ENCODE data around the gene PDE7B. TPM values are rescaled to one million over a fixed set of nuclear protein-coding genes. Genes with fewer than 3 reads are reported as not detected.
A peak's percentile ranks its signal among the peaks of the same experiment; 100 is the strongest.

The PDE7B gene
- total RNA-seq, 8 experiments from 2014 or later = 0.08 to 60.7 (median 1.1) TPM

- 0 to 97% (median 67%) methylated on average over 1 to 7 of the region's 7 CpGs for WGBS, 10 experiments
- H3K4me1 ChIP-seq (replicated peaks in 1 of 2) = no peaks in the 10 kb centered on the region
- in situ Hi-C loops (cut with MboI; ENCODE audit: low pct_unique_long_range_greater_than_20kb in 2 of 9, low sequenced_read_pairs in 9 of 9, unreplicated experiment in 9 of 9) = no loop called here
- H3K27ac ChIP-seq = no peak overlapping the region
- ATAC-seq (replicated peaks in 6 of 8) = peak in 3 of 8 experiments; percentile 65 to 78 (median 70)
- no peak overlapping the region for H3K4me3 ChIP-seq
These were observed 28.8 kb downstream of the PDE7B start for GRCh38 chr6:135880066-135880972.

GRCh38 chr6:135883045-135883444, 31.5 kb downstream of the PDE7B start:
- ATAC-seq (replicated peaks in 6 of 8) = no peak
- H3K27ac ChIP-seq = no peak overlapping the region
- in situ Hi-C loops (cut with MboI; ENCODE audit: low pct_unique_long_range_greater_than_20kb in 2 of 9, low sequenced_read_pairs in 9 of 9, unreplicated experiment in 9 of 9) = no loop called here
- 80 to 100% (median 100%) methylated on average over 1 to 2 of the region's 2 CpGs; no CpG with 5 or more reads in 3 of the 10 experiments for WGBS, 10 experiments
- no peaks in the 10 kb centered on the region for H3K4me1 ChIP-seq (replicated peaks in 1 of 2)
- H3K4me3 ChIP-seq = no peak overlapping the region

- no peaks in the 10 kb centered on the region for H3K4me1 ChIP-seq (replicated peaks in 1 of 2)
- no peak overlapping the region for H3K4me3 ChIP-seq
- WGBS, 10 experiments = 40 to 100% (median 75%) methylated on average over 1 to 2 of the region's 2 CpGs
- ATAC-seq (replicated peaks in 6 of 8) = peak in 1 of 8 experiments; percentile 2
- in situ Hi-C loops (cut with MboI; ENCODE audit: low pct_unique_long_range_greater_than_20kb in 2 of 9, low sequenced_read_pairs in 9 of 9, unreplicated experiment in 9 of 9) = no loop called here
- H3K27ac ChIP-seq = no peak overlapping the region
These were observed 32.0 kb downstream of the PDE7B start for GRCh38 chr6:135883536-135883935.

GRCh38 chr6:135884136-135884535, 32.6 kb downstream of the PDE7B start:
- no peak for ATAC-seq (replicated peaks in 6 of 8)
- Histone ChIP-seq H3K4me3 (no peak overlapping the region), H3K4me1 (replicated peaks in 1 of 2) (no peaks in the 10 kb centered on the region), H3K27ac (no peak overlapping the region)
- 73 to 100% (median 91%) methylated on average over 1 to 4 of the region's 4 CpGs; no CpG with 5 or more reads in 3 of the 10 experiments for WGBS, 10 experiments
- in situ Hi-C loops (cut with MboI; ENCODE audit: low pct_unique_long_range_greater_than_20kb in 2 of 9, low sequenced_read_pairs in 9 of 9, unreplicated experiment in 9 of 9) = no loop called here

- WGBS, 10 experiments = 57 to 100% (median 92%) methylated on average over 1 of the region's 1 CpG; no CpG with 5 or more reads in 3 of the 10 experiments
- Histone ChIP-seq H3K4me3 (no peak overlapping the region), H3K27ac (no peak overlapping the region), H3K4me1 (replicated peaks in 1 of 2) (no peaks in the 10 kb centered on the region)
- in situ Hi-C loops (cut with MboI; ENCODE audit: low pct_unique_long_range_greater_than_20kb in 2 of 9, low sequenced_read_pairs in 9 of 9, unreplicated experiment in 9 of 9) = no loop called here
- no peak for ATAC-seq (replicated peaks in 6 of 8)
These were observed 35.6 kb downstream of the PDE7B start for GRCh38 chr6:135887069-135887468.

GRCh38 chr6:135888818-135889217, 37.3 kb downstream of the PDE7B start:
- no peak for ATAC-seq (replicated peaks in 6 of 8)
- no peak overlapping the region for H3K27ac ChIP-seq
- H3K4me3 ChIP-seq = no peak overlapping the region
- in situ Hi-C loops (cut with MboI; ENCODE audit: low pct_unique_long_range_greater_than_20kb in 2 of 9, low sequenced_read_pairs in 9 of 9, unreplicated experiment in 9 of 9) = no loop called here
- H3K4me1 ChIP-seq (replicated peaks in 1 of 2) = no peaks in the 10 kb centered on the region

- 75 to 92% (median 88%) methylated on average over 2 to 5 of the region's 5 CpGs for WGBS, 10 experiments
- Histone ChIP-seq H3K27ac (no peak overlapping the region), H3K4me1 (replicated peaks in 1 of 2) (no peaks in the 10 kb centered on the region), H3K4me3 (no peak overlapping the region)
- ATAC-seq (replicated peaks in 6 of 8) = no peak
- in situ Hi-C loops (cut with MboI; ENCODE audit: low pct_unique_long_range_greater_than_20kb in 2 of 9, low sequenced_read_pairs in 9 of 9, unreplicated experiment in 9 of 9) = no loop called here
These were observed 39.4 kb downstream of the PDE7B start for GRCh38 chr6:135890876-135891275.

GRCh38 chr6:135891710-135892109, 40.2 kb downstream of the PDE7B start:
- no peak overlapping the region for H3K27ac ChIP-seq
- in situ Hi-C loops (cut with MboI; ENCODE audit: low pct_unique_long_range_greater_than_20kb in 2 of 9, low sequenced_read_pairs in 9 of 9, unreplicated experiment in 9 of 9) = no loop called here

GRCh38 chr6:135895231-135895911, 43.9 kb downstream of the PDE7B start:
- no peak for ATAC-seq (replicated peaks in 6 of 8)
- in situ Hi-C loops (cut with MboI; ENCODE audit: low pct_unique_long_range_greater_than_20kb in 2 of 9, low sequenced_read_pairs in 9 of 9, unreplicated experiment in 9 of 9) = no loop called here

More at GRCh38 chr6:135891710-135892109, 40.2 kb downstream of the PDE7B start:
- ATAC-seq (replicated peaks in 6 of 8) = peak in 3 of 8 experiments; percentile 34 to 64 (median 54)
- Histone ChIP-seq H3K4me3 (no peak overlapping the region), H3K4me1 (replicated peaks in 1 of 2) (no peaks in the 10 kb centered on the region)

GRCh38 chr6:135897087-135897486, 45.6 kb downstream of the PDE7B start:
- ATAC-seq (replicated peaks in 6 of 8) = no peak

More at GRCh38 chr6:135895231-135895911, 43.9 kb downstream of the PDE7B start:
- Histone ChIP-seq H3K27ac (no peak overlapping the region), H3K4me1 (replicated peaks in 1 of 2) (no peaks in the 10 kb centered on the region), H3K4me3 (no peak overlapping the region)
- 85 to 96% (median 90%) methylated on average over 2 to 8 of the region's 8 CpGs; no CpG with 5 or more reads in 1 of the 10 experiments for WGBS, 10 experiments

GRCh38 chr6:135901774-135902524, 50.4 kb downstream of the PDE7B start:
- in situ Hi-C loops (cut with MboI; ENCODE audit: low pct_unique_long_range_greater_than_20kb in 2 of 9, low sequenced_read_pairs in 9 of 9, unreplicated experiment in 9 of 9) = no loop called here
- 10 to 100% (median 90%) methylated on average over 2 to 6 of the region's 6 CpGs; no CpG with 5 or more reads in 1 of the 10 experiments for WGBS, 10 experiments
- ATAC-seq (replicated peaks in 6 of 8) = peak in 3 of 8 experiments; percentile 34 to 77 (median 71)
- H3K4me1 ChIP-seq (replicated peaks in 1 of 2) = peaks cover 0 to 3% of the 10 kb centered on the region in 2 donors
- H3K4me3 ChIP-seq = no peak overlapping the region
- H3K27ac ChIP-seq = no peak overlapping the region

More at GRCh38 chr6:135897087-135897486, 45.6 kb downstream of the PDE7B start:
- WGBS, 10 experiments = 100% methylated on average over 1 of the region's 1 CpG; no CpG with 5 or more reads in 7 of the 10 experiments
- H3K27ac ChIP-seq = no peak overlapping the region
- no peak overlapping the region for H3K4me3 ChIP-seq
- H3K4me1 ChIP-seq (replicated peaks in 1 of 2) = no peaks in the 10 kb centered on the region
- in situ Hi-C loops (cut with MboI; ENCODE audit: low pct_unique_long_range_greater_than_20kb in 2 of 9, low sequenced_read_pairs in 9 of 9, unreplicated experiment in 9 of 9) = no loop called here

GRCh38 chr6:135902756-135903331, 51.3 kb downstream of the PDE7B start:
- H3K4me1 ChIP-seq (replicated peaks in 1 of 2) = peaks cover 0 to 3% of the 10 kb centered on the region in 2 donors
- in situ Hi-C loops (cut with MboI; ENCODE audit: low pct_unique_long_range_greater_than_20kb in 2 of 9, low sequenced_read_pairs in 9 of 9, unreplicated experiment in 9 of 9) = no loop called here
- 51 to 100% (median 83%) methylated on average over 1 to 2 of the region's 2 CpGs; no CpG with 5 or more reads in 3 of the 10 experiments for WGBS, 10 experiments
- H3K27ac ChIP-seq = no peak overlapping the region
- ATAC-seq (replicated peaks in 6 of 8) = no peak
- no peak overlapping the region for H3K4me3 ChIP-seq
